H9 (cell line): Measurements from ENCODE around the gene TELO2. TPM values are rescaled to one million over a fixed set of nuclear protein-coding genes. Genes with fewer than 3 reads are reported as not detected.

ENCODE experiments used
- DNase-seq: peaks from one replicate; pipeline ENCODE4 v3.0.0-alpha.2; 2017
- H2AFZ ChIP-seq: one replicate; pipeline ENCODE4 v1.6.1; 2013; ENCODE audit warnings: mild to moderate bottlenecking, low read length, control low read depth, moderate library complexity
- H2AK5ac ChIP-seq: 2 replicates; pipeline ENCODE4 v1.6.1; 2013; ENCODE audit warnings: low read length, control low read depth, mixed read lengths; ENCODE audit not compliant: insufficient read length
- H2BK120ac ChIP-seq: one replicate; pipeline ENCODE4 v1.6.1; 2013; ENCODE audit warnings: low read depth, mild to moderate bottlenecking, low read length, control low read depth, inconsistent platforms; ENCODE audit not compliant: poor library complexity, severe bottlenecking
- H2BK12ac ChIP-seq: 2 replicates; pipeline ENCODE4 v1.6.1; 2013; ENCODE audit warnings: low read length, control low read depth, mixed read lengths, low read depth; ENCODE audit not compliant: insufficient read length
- H2BK15ac ChIP-seq: 2 replicates; pipeline ENCODE4 v1.6.1; 2013; ENCODE audit warnings: low read depth, low read length, control low read depth
- H2BK20ac ChIP-seq: one replicate; pipeline ENCODE4 v1.6.1; 2013; ENCODE audit warnings: low read depth, mild to moderate bottlenecking, low read length, control low read depth, inconsistent platforms; ENCODE audit not compliant: poor library complexity, severe bottlenecking
- H2BK5ac ChIP-seq: 2 replicates; pipeline ENCODE4 v1.6.1; 2013; ENCODE audit warnings: low read length, control low read depth, mixed read lengths; ENCODE audit not compliant: insufficient read length
- H3K14ac ChIP-seq: 2 replicates; pipeline ENCODE4 v1.6.1; 2013; ENCODE audit warnings: low read length, control low read depth; ENCODE audit not compliant: insufficient read depth
- H3K18ac ChIP-seq: 2 replicates; pipeline ENCODE4 v1.6.1; 2013; ENCODE audit warnings: low read depth, mild to moderate bottlenecking, mixed read lengths, low read length, control low read depth; ENCODE audit not compliant: insufficient read length
- H3K23ac ChIP-seq: 2 replicates; pipeline ENCODE4 v1.6.1; 2013; ENCODE audit warnings: low read length, control low read depth, mixed read lengths, low read depth; ENCODE audit not compliant: insufficient read length
- H3K23me2 ChIP-seq: 2 replicates; pipeline ENCODE4 v1.6.1; 2013; ENCODE audit warnings: low read depth, mild to moderate bottlenecking, mixed read lengths, low read length, control low read depth; ENCODE audit not compliant: insufficient read length, poor library complexity, severe bottlenecking
- H3K27ac ChIP-seq: 2 replicates; pipeline ENCODE4 v1.5.1; 2013; ENCODE audit warnings: low read length, control low read depth, mixed read lengths, low read depth; ENCODE audit not compliant: insufficient read length
- H3K27me3 ChIP-seq: 2 replicates; pipeline ENCODE4 v1.6.1; 2013; ENCODE audit warnings: low read length, control low read depth, inconsistent platforms; ENCODE audit not compliant: insufficient read depth
- H3K4ac ChIP-seq: 2 replicates; pipeline ENCODE4 v1.6.1; 2013; ENCODE audit warnings: low read depth, mild to moderate bottlenecking, control low read depth, inconsistent platforms, low read length, moderate library complexity
- H3K4me1 ChIP-seq: 2 replicates; pipeline ENCODE4 v1.6.1; 2013; ENCODE audit warnings: low read length, control low read depth, inconsistent platforms; ENCODE audit not compliant: insufficient read depth
- H3K4me2 ChIP-seq: 2 replicates; pipeline ENCODE4 v1.6.1; 2013; ENCODE audit warnings: low read length, control low read depth, mixed read lengths; ENCODE audit not compliant: insufficient read length, insufficient read depth
- H3K56ac ChIP-seq: 2 replicates; pipeline ENCODE4 v1.6.1; 2013; ENCODE audit warnings: low read depth, mild to moderate bottlenecking, mixed read lengths, low read length, control low read depth; ENCODE audit not compliant: insufficient read length
- H3K79me1 ChIP-seq: 2 replicates; pipeline ENCODE4 v1.6.1; 2013; ENCODE audit warnings: low read depth, mild to moderate bottlenecking, moderate library complexity, low read length, control low read depth, inconsistent platforms; ENCODE audit not compliant: insufficient read depth, poor library complexity, severe bottlenecking
- H3K79me2 ChIP-seq: 2 replicates; pipeline ENCODE4 v1.6.1; 2013; ENCODE audit warnings: low read length, control low read depth, inconsistent platforms; ENCODE audit not compliant: insufficient read depth
- H3K9ac ChIP-seq: 2 replicates; pipeline ENCODE4 v1.6.1; 2013; ENCODE audit warnings: low read length, control low read depth, mixed read lengths; ENCODE audit not compliant: insufficient read length; ENCODE audit errors: extremely low read depth
- H3K9me3 ChIP-seq: one replicate; pipeline ENCODE4 v1.6.1; 2013; ENCODE audit warnings: low read depth, low read length, inconsistent platforms; ENCODE audit not compliant: control insufficient read depth
- H3T11ph ChIP-seq: one replicate; pipeline ENCODE4 v1.6.1; 2013; ENCODE audit warnings: mild to moderate bottlenecking, low read length, control low read depth, inconsistent platforms
- H4K20me1 ChIP-seq: one replicate; pipeline ENCODE4 v1.6.1; 2013; ENCODE audit not compliant: control insufficient read depth, insufficient read length, insufficient read depth
- H4K5ac ChIP-seq: 2 replicates; pipeline ENCODE4 v1.6.1; 2013; ENCODE audit warnings: low read depth, mild to moderate bottlenecking, mixed read lengths, low read length, control low read depth; ENCODE audit not compliant: insufficient read length
- H4K8ac ChIP-seq: replicated peaks from 2 replicates; pipeline ENCODE4 v1.6.1; 2013; ENCODE audit warnings: low read length, control low read depth, mixed read lengths, low read depth; ENCODE audit not compliant: insufficient read length
- H4K91ac ChIP-seq: 2 replicates; pipeline ENCODE4 v1.6.1; 2013; ENCODE audit warnings: low read depth, mild to moderate bottlenecking, moderate library complexity, mixed read lengths, low read length, control low read depth; ENCODE audit not compliant: insufficient read length
- H3K27ac Mint-ChIP-seq, 3 experiments: 2 replicates in 2 of 3; 3 replicates in 1 of 3; pipeline ENCODE4 v1.8.0; 2020 to 2021; ENCODE audit warnings: mixed read lengths in 3 of 3, mild to moderate bottlenecking in 1 of 3, moderate library complexity in 1 of 3
- H3K27me3 Mint-ChIP-seq: 2 replicates; pipeline ENCODE4 v1.8.0; 2021; ENCODE audit warnings: low read depth, mild to moderate bottlenecking, moderate library complexity, mixed read lengths
- H3K36me3 Mint-ChIP-seq, 3 experiments: 2 replicates in 2 of 3; 3 replicates in 1 of 3; pipeline ENCODE4 v1.8.0; 2020 to 2021; ENCODE audit warnings: low read depth in 3 of 3, mixed read lengths in 3 of 3; ENCODE audit not compliant: insufficient read depth in 1 of 3
- H3K4me1 Mint-ChIP-seq, 2 experiments: 2 replicates each; pipeline ENCODE4 v1.8.0; 2020; ENCODE audit warnings: mixed read lengths in 2 of 2
- H3K4me3 Mint-ChIP-seq, 2 experiments: 2 replicates in 1 of 2; 3 replicates in 1 of 2; pipeline ENCODE4 v1.8.0; 2020 to 2021; ENCODE audit warnings: mild to moderate bottlenecking in 2 of 2, mixed read lengths in 2 of 2, moderate library complexity in 1 of 2
- H3K9me3 Mint-ChIP-seq, 2 experiments: 2 replicates in 1 of 2; 3 replicates in 1 of 2; pipeline ENCODE4 v1.8.0; 2020; ENCODE audit warnings: mild to moderate bottlenecking in 2 of 2, mixed read lengths in 2 of 2, moderate library complexity in 1 of 2
- CTCF ChIP-seq: fragments of 200-600 bp; sonication (generic); conservative IDR thresholded peaks from 3 replicates; pipeline ENCODE4 v1.8.0; 2021; ENCODE audit warnings: antibody characterized with exemption, mild to moderate bottlenecking
- WGBS: extraction: QIAGEN DNeasy Blood & Tissue Kit; methylation state at CpG from one replicate; pipeline ENCODE4 v1.1.7; 2013; ENCODE audit warnings: missing lambda C conversion rate, low lambda C conversion rate, mixed read lengths; ENCODE audit not compliant: insufficient read length; ENCODE audit errors: extremely low coverage; 5-methylcytosine and 5-hydroxymethylcytosine counted together
- total RNA-seq: library from RNA; stranded (reverse); gene quantifications from 2 replicates; pipeline ENCODE4 v1.2.1, GENCODE V29; 2021

Gene TELO2
- total RNA-seq, 1 experiment from 2014 or later, result 98.9 TPM

- H3K4me2 ChIP-seq, result no peak overlapping the region
- H3K23me2 ChIP-seq, result no peaks in the 10 kb centered on the region
- Mint-ChIP-seq H3K9me3 (no peaks in the 10 kb centered on the region), H3K36me3 (peaks cover 2 to 11% (median 8%) of the 10 kb centered on the region in 3 experiments; a peak in 4 of 7 replicates), H3K27me3 (no peaks in the 10 kb centered on the region), H3K27ac (peak overlapping the region in 1 of 3 experiments; percentile 48; a peak in 1 of 7 replicates), H3K4me1 (0 out of 4 replicates have a peak, but pooled peaks cover 0 to 2% of the 10 kb centered on the region in 2 experiments), H3K4me3 (no peak overlapping the region)
- no CpG with 5 or more reads among the region's 13 CpGs for WGBS
- no peaks in the 10 kb centered on the region for H3K4me1 ChIP-seq
- H4K5ac ChIP-seq, result no peak overlapping the region
- no peak overlapping the region for H3K9ac ChIP-seq
- H3K18ac ChIP-seq, result no peak overlapping the region
- no peak overlapping the region for H2BK120ac ChIP-seq
- no peak overlapping the region for H2BK12ac ChIP-seq
- no peak overlapping the region for H2BK5ac ChIP-seq
- H2BK20ac ChIP-seq, result no peak overlapping the region
- H3K9me3 ChIP-seq, result no peaks in the 10 kb centered on the region
- TF ChIP-seq CTCF, result no peak
- H2BK15ac ChIP-seq, result no peak overlapping the region
- no peak overlapping the region for H2AK5ac ChIP-seq
- H3T11ph ChIP-seq, result no peak overlapping the region
- H3K79me2 ChIP-seq, result peaks cover 9% of the 10 kb centered on the region; the same call in 1 of the 2 replicates
- no peak overlapping the region for H3K4ac ChIP-seq
- peaks cover 4% of the 10 kb centered on the region for H3K79me1 ChIP-seq
- H3K27me3 ChIP-seq, result no peaks in the 10 kb centered on the region
- no peak overlapping the region for H2AFZ ChIP-seq
- no peak overlapping the region; the same call in 1 of the 2 replicates for H3K14ac ChIP-seq
- H3K27ac ChIP-seq, result no peak overlapping the region
- no peak overlapping the region for H4K8ac ChIP-seq
- H4K91ac ChIP-seq, result no peak overlapping the region
- H3K23ac ChIP-seq, result no peak overlapping the region
- H3K56ac ChIP-seq, result no peak overlapping the region
- H4K20me1 ChIP-seq, result no peaks in the 10 kb centered on the region
- no peak for DNase-seq
These were observed 27.6 kb upstream of the TELO2 start for GRCh38 chr16:1465567-1465915.
